Stimulated activated CD4-positive, alpha-beta T cell treated with anti-CD3 and anti-CD28 coated beads, Interleukin-1b, Interleukin-23, amount 100 ng/mL, for 24 hours (primary cell): ENCODE results near the gene HSF2BP.
"Not testable (repeated sequence)": the region's sequence is repeated elsewhere in the genome, so short reads cannot be mapped to it uniquely, and the experiment has no call there.

Experiments
- DNase-seq, 4 experiments: peaks; one replicate each; pipeline ENCODE4 v3.0.0-alpha.2; 2020; ENCODE audit warnings: low read depth in 4 of 4, low spot score in 1 of 4

The HSF2BP gene

DNA sequence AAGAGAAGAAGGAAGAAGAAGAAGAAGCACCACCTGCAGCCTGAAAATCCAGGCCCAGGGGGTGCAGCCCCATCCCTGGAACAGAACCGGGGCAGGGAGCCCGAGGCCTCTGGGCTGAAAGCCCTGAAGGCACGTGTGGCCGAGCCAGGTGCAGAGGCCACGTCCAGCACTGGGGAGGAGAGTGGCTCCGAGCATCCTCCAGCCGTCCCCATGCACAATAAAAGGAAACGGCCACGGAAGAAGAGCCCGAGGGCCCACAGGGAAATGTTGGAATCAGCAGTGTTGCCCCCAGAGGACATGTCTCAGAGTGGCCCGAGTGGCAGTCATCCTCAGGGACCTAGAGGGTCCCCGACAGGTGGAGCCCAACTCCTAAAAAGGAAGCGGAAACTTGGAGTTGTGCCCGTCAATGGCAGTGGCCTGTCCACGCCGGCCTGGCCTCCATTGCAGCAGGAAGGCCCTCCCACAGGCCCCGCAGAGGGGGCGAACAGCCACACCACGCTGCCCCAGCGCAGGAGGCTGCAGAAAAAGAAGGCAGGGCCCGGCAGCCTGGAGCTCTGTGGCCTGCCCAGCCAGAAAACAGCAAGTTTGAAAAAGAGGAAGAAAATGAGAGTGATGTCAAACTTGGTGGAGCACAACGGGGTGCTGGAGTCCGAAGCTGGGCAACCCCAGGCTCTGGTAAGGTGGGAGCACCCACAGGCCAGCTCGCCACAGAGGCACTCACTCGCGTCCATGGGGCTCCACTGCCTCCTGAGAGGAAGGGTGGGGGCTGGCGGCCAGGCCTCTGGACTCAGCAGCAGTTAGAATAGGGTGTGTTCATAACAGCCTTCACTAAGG, 28.5 kb upstream of the HSF2BP start:
- DNase-seq: no peak

DNA sequence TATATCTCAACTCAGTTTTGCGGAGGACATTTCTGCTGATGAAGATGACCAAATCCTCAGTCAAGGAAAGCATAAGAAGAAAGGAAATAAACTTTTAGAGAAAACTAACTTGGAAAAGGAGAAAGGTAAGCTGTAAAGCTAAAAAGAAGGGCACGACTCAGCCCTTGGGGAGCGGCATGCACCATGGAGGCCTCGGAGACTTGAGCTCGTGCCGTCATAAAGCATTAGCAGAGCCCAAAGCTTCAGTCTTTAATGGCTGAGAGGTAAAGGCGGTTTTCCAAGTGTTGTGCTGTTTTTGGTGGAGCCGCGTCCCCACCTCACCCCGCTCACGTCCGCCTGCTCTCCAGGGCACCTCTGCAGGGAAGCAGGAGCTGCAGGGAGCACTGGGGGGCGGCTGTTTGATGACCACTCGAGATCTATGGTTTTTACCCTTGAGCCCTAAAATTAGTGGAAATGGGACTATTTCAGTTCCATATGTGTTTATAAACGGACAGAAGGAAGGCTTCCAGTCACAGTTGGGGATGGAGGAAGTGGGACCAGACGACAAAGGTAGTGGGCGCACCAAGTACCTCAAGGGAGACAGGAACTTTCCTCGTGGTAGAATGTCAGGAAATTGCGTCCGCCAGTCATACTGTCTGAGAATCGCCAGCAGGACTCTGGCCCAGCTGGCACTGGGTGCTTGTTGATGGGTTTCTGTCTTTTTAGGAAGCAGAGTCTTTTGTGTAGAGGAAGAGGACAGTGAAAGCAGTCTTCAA, 27.7 kb upstream of the HSF2BP start:
- no peak for DNase-seq

DNA sequence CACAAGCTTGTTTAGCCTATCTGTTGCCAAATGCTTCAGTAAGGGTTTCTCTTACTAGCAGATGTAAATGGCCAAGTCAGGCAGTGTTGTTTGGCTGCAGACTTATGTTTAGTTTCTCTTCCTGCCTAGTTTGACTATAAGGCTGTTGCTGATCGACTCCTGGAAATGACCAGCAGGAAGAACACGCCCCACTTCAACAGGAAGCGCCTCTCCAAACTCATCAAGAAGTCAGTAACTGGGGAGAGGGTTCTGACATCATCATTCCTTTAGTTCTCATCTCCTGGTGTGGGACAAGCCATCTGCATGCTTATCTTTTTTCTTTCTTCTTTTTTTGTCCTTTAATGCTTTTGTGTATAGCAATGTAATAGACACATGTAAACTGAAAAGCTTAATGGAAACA, 25.1 kb upstream of the HSF2BP start:
- DNase-seq: no peak

DNA sequence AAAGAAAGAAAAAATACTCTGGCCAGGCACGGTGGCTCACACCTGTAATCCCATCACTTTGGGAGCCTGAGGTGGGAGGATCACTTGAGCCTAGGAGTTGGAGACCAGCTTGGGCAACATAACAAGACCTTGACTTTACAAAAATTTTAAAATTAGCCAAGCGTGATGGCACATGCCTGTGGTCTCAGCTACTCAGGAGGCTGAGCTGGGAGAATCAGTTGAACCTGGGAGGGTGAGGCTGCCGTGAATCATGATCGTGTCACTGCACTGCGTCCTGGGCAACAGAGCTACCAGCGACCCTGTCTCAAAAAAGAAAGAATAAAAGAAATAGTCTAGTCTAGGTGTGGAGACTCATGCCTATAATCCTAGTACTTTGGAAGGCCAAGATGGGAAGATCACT, 22.4 kb upstream of the HSF2BP start:
- no peak for DNase-seq

DNA sequence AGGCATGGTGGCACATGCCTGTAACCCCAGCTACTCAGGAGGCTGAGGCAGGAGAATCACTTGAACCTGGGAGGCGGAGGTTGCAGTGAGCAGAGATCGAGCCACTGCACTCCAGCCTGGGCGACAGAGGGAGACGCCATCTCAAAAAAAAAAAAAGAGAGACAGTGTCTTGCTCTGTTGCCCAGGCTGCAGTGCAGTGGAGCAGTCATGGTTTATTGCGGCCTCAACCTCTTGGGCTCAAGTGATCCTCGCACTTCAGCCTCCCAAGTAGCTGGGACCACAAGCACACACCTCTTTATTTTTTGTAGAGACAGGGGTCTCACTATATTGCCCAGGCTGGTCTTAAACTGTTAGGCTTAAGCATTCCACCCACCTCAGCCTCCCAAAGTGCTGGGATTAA, 21.1 kb upstream of the HSF2BP start:
- DNase-seq: not testable (repeated sequence)

DNA sequence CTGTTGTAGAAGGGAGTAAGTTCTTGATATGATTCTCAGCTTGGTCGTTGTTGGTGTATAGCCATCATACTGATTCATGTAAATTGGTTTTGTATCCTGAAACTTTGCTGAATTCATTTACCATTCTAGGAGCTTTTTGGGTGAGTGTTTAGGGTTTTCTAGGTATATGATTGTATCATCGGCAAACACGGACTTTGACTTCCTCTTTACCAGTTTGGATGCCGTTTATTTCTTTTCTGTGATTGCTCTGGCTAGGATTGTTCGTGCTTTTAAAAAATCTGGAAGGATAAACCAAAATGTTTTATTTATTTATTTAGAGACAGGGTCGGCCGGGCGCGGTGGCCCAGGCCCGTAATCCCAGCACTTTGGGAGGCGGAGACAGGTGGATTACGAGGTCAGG, 20.7 kb upstream of the HSF2BP start:
- no peak for DNase-seq

DNA sequence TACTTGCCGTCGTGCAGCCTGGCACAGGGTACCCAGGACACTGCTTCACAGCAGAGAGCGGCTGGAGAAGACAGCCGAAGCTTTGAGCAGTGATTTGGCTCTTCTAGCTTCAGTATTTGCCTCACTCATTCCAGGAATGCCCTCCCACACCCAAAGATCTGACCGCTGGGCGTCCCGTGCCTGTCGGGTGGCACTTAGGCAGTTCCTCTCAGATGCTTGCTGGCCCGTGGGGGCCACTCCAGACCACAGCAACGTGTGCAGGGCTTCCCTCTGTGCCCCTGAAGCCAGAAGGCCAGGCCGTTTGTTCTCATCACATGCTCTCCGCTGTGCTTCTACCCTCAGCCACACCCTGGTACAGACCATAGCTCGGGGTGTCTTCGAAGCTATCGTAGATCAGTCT, 17.1 kb upstream of the HSF2BP start:
- no peak for DNase-seq

DNA sequence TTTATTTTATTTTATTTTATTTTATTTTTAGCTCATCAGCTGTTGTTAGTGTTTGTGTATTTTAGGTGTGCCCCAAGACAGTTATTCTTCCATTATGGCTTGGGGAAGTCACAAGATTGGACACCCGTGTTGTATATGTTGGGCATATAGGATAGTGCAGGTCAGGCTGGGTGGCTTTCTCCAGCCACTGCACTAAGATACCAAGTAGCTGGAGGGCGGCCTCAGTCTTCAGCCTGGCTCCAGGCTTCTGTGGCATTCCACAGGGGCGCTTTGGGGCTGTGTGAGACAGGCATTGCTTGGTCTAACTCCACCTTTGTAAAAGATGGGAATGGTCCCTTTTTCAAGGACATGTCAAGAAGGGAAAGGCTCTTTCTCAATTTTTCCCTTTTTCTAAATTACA, 16.6 kb upstream of the HSF2BP start:
- DNase-seq: no peak

DNA sequence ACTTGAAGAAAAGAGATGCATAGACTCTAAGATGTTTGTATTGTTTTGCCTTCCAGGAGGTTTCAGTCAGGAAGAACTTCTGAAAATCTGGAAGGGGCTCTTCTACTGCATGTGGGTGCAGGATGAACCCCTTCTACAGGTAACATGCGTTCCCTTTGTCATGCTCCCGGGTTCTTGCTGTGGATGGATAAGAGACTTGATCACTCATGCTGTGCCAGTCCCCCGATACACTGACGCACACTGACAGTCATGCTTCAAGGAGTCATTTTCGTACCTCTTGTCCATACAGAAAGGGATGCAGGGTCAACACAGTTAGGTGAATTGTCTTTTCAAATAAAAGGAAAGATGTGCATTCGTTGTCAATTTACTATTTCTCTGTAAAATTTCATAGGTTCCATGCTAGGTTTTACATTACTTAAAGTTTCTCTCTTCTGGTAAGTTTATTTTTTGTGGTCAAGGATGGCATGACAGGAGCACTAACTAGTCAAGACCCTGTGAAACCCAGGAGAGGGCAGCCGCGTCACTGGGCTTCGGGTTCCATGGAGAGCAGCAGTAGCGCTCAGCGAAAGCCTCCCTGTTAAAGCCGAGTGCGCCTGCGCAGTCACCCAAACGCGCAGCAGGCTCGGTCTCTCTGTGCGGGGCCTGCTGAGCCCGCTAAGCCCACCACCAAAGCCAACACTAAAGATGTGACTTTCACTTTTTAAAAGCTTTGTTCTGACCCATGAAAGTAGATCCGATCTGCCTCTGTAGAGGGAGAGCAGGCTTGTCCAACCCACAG, 10.7 kb upstream of the HSF2BP start:
- DNase-seq: no peak

DNA sequence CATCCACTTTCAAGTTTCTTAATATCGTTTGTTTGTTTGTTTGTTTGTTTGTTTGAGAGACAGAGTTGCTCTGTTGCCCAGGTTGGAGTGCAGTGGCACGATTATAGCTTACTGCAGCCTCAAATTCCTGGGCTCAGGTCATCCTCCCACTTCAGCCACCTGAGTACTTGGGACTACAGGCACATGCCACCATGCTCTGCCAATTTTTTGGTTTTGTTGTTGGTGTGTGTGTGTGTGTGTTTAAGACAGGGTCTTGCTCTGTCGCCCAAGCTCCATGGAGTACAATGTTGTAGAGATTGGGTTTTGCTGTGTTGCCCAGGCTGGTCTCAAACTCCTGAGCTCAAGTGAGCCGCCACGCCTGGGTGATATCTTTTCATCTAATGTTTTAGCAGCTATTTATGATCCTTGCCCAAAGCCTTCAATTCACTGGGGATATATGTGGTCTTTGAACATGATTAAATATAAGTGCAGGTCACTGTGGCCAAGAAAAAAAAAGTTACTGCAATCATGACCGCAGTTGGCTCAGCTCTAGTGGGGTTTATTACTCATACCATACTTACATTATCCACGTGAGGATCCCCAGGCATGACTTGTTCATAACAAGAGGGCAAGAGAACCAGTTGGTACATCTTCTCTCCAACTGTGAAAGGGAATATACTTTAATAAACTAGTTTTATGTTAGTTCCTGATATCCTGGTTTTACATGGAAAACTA, 8.1 kb upstream of the HSF2BP start:
- no peak for DNase-seq

DNA sequence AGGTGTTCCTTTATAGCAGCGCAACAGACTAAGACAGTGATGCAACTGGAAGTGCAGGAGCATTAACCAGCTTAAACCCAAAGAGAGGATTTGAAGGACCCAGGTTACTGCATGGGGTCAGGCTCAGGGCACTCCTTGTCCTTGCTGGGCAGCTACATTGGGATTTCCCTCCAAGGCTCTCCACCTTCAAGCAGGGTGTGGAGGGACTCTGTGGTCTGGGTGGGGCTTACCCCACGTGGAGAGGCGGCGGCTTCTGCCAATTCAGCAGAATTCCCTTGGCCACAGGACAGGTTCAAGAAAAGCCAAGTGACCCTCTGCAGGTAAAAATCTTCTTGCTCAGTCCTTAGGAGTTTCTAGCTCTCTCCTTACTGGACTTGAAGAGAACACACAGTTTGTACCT, 6.6 kb upstream of the HSF2BP start:
- DNase-seq: no peak

DNA sequence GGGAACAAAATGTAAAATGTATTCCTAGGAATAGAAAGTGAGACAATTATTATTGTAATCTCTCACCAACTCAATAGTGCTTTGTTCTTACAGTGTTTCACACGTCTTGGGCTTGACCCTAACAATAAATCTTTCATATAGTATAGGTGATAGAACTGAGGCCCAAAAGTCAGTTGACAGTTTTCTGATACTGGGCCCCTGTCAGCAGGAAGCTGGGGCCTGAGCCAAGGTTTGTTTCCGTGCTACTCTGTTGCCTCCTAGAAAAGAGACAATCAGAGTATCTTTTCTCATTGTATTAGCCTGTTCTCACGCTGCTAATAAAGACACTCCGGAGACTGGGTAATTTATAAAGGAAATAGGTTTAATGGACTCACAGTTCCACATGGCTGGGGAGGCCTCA, 5.1 kb upstream of the HSF2BP start:
- DNase-seq: no peak

DNA sequence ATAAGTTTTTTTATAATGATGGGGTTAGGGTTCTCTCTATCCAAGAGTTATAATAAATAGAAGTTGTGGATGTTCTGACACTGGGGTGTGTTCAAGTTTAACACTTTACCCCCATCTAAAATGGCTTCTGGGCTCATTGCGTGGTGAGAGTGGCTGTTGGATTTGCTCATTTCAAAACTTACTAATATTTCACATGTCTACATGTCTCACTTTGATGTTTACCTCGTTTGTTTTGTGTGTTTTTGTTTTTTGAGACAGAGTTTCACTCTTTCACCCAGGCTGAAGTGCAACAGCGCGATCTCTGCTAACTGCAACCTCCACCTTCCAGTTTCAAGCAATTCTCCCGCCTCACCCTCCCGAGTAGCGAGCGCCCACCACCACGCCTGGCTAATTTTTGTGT, 3.7 kb upstream of the HSF2BP start:
- no peak for DNase-seq

DNA sequence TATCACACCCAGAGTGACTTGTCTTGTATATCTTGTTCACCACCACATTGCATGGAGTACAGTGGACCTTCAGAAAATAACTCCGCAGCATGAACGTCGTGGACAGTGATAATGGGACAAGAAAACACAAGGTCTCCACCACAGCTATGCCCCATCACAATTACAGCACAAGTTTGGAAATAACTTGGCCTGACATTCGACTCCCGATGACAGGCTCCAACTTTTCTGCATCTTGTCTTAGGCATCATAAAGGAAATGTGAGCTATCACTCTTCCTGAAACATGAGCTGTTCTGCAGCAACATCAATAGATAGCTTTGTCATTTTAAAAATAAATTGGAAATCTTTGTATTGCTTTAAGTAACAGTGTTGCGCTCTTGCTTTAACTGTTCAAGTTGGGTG, 3.0 kb upstream of the HSF2BP start:
- no peak for DNase-seq

DNA sequence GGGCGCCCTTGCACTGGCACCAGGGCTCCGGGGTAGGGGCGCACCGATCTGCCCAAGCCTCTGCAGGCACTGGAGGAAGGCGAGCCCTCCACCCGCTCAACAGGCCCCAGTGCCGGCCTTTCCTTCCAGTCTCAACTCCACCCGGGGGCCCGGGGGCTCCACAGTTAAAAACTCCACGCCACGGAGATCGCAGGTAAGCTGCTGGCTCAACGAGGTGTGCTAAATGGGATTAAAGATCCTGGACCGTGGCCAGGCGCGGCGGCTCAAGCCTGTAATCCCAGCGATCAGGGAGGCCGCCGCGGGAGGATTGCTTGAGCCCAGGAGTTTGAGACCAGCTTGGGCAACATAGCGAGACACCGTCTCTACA, 536 bp downstream of the HSF2BP start:
- DNase-seq: no peak

DNA sequence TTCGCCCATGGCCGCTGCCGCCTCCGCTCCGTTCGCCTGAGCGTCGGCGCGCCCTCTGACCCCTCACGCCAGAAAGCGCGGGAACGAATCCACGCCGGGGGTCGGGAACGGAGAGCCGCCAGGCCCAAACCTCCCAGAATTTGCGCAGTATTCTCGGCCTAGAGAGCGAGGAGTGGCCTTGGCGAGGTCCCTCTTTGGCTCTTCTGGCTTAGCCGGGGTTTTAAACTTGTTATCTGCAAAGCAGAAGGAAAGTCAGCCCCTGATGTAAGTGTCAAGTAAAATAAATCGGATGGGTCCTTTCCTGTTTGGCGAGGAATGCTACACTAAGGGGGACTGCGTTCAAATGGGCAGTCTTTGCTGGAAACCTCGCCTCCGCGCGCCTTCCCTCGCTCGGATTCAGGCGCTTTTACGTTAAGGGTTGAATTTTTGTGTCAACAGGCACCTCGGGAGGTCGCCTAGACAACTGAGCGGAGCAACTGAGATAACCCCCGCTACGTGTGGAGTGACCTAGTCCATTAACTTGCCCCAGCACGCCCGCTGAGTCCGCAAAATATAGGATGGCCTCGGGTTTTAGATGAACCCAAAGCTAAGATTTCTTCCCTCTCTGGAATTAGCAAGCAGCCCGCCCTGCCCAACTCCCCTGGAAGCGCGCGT, 1.1 kb downstream of the HSF2BP start:
- DNase-seq: no peak

DNA sequence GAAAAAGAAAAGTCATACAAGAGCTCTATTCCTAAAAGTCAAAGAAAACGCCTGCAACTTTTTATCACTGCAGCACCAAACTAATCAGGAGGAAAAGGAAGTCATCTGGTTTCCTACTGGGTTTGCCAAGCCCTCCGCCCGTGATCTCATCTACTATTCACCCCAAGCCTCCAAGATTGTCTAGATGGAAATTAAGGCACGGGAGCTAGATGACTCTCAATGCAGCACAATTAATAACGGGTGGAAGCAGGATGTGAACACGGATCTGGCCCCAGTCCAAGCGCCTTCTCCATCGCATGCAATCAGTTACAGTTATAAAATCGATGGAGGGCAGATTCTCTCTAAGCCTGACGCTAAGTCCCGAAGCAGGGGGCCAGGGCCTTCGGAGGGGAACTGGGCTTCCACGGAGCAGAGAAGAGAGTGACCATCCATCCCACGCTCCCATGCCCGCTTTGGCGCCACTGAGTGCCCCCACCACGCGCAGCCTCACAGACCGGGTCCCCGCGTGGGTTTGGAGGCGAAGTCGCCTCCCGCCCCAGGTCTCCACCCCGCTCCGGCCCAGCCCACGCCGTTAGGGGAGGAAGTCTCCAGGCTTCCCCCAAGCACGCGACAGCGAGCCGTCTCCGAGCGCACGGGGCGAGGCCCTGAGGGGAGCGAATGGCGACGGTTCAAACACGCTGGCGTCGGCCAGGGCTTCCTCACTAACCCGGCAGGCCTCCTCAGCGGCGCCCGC, 1.8 kb downstream of the HSF2BP start:
- no peak for DNase-seq

DNA sequence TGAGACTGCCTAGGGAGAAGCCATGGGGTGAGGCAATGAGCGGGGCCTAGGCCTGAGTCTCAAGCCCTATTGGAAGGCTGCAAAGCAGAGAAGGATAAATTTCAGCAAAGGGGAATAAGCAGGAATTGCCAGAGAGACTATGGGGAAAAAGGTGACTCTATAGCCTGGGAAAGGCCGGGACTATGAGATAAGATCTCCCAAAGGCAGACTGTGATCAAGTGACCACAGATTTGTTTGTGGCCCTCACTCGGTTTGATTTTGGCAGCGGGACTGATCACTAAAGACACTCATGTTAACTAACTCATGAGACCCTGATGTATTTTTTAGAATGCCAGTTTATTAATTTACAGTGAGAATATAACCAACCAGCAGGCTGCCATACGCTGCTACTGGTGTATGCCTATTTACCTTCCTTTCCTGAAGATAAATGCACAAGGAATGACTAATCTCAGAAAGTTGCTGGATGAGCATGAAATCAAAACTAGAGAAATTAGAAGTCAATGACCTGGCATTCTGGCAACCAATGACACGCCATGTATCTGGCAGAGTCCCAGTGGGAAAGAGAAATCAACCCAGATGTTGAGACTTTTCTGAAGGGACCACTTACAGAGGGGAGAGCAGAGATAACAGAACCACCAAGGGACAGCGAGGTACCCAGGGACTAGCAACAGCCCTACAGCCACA, 4.3 kb downstream of the HSF2BP start:
- no peak for DNase-seq

DNA sequence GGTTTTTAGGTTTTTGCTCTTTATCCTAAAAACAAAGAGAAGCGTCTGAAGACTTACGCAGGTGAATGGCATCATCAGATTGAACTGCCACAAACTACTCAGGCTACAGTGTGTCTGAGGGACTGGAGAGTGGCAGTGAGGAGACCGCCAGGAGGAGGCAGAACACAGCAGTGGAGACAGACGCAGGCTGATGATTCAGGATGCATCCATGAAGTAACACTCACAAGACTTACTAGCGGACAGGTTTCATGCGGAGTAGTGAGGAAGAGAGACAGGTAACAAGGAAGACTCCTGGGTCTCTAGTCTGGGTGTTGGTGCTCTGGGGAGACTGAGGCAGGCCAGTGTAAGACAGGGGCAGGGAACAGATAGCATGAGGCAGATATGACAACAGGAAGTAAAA, 5.7 kb downstream of the HSF2BP start:
- no peak for DNase-seq

DNA sequence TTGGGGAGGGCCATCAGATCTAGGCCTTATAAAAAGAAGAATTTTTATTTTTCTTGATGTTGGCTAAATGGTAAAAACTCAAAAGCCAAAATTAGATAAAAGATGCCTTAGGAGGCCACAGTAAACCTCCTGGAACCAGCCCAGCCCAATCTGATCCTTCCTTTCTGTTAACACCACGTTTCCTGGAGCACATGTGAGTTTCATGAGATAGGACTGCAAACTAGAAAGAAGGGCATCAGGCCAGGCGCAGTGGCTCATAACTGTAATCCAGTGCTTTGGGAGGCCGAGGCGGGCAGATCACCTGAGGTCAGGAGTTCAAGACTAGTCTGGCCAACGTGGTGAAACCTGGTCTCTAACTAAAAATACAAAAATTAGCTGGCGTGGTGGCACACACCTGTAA, 6.7 kb downstream of the HSF2BP start:
- DNase-seq: no peak
